Esophagus muscularis mucosa (tissue), 4 donors: ENCODE results near the gene RARB.

ENCODE experiments used
- EP300 ChIP-seq: sonication (generic); formaldehyde crosslinking; IDR thresholded peaks from one replicate; pipeline ENCODE4 v1.6.1; 2017; ENCODE audit warnings: antibody characterized with exemption
- POLR2A ChIP-seq: fragments of 450-650 bp; IDR thresholded peaks from one replicate; pipeline ENCODE4 v1.6.1; 2017; ENCODE audit warnings: antibody characterized with exemption, moderate library complexity, mild to moderate bottlenecking, low read depth
- TF ChIP-seq, protein P1 (sequence below), 3 experiments: fragments of 200-600 bp in 2 of 3; fragments of 450-650 bp in 1 of 3; sonication (generic) in 2 of 3; IDR thresholded peaks; one replicate each; pipeline ENCODE4 v1.5.1; 2017 to 2019; ENCODE audit warnings: antibody characterized with exemption in 3 of 3, mild to moderate bottlenecking in 2 of 3, moderate library complexity in 1 of 3

DNA sequence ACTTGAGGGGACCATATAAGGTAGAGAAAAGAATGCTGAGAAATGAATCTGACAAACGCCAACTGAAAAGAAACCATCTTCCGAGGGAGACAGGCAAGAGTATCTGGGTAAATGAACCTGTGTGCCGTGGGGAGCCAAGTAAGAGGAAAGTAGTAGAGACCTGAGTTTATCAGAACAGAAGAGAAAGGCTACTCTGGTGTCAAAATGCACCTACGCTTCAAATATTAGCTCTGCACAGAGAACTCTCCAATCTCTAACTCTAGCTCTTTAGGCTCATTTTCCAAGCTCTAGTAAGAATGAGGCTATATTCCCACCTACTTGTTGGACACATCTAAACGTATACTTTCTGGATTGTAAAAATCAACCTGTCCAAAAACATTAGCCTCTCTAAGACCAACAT lies 183.1 kb downstream of the RARB start:
- TF ChIP-seq, protein P1, sequence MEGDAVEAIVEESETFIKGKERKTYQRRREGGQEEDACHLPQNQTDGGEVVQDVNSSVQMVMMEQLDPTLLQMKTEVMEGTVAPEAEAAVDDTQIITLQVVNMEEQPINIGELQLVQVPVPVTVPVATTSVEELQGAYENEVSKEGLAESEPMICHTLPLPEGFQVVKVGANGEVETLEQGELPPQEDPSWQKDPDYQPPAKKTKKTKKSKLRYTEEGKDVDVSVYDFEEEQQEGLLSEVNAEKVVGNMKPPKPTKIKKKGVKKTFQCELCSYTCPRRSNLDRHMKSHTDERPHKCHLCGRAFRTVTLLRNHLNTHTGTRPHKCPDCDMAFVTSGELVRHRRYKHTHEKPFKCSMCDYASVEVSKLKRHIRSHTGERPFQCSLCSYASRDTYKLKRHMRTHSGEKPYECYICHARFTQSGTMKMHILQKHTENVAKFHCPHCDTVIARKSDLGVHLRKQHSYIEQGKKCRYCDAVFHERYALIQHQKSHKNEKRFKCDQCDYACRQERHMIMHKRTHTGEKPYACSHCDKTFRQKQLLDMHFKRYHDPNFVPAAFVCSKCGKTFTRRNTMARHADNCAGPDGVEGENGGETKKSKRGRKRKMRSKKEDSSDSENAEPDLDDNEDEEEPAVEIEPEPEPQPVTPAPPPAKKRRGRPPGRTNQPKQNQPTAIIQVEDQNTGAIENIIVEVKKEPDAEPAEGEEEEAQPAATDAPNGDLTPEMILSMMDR (IDR thresholded peaks at IDR 0.05), result no peak
- TF ChIP-seq POLR2A (no peak), EP300 (no peak)
